HCT116 (cell line): ENCODE measurements around the gene HCN4. TPM values are rescaled to one million over a fixed set of nuclear protein-coding genes. Genes with fewer than 3 reads are reported as not detected.

Experiments
- ATAC-seq: fragments of 200-7000 bp; cut with Tn5 transposase; 2 replicates; pipeline ENCODE4 v1.9.1; 2020; ENCODE audit warnings: mild to moderate bottlenecking, moderate library complexity
- BruUV-seq: library from RNA; stranded (reverse); fragments of 400-500 nt; replicated peaks from 2 replicates; lab custom pipeline; 2021; lab: Mats Ljungman, UMichigan
- CTCF ChIA-PET: fragments of 300-600 bp; sonication (Branson Sonifier 250); formaldehyde crosslinking; loops from one replicate; lab custom pipeline; 2021; ENCODE audit warnings: antibody characterized with exemption; lab: Charles Lee
- POLR2A ChIA-PET: fragments of 300-600, 350-600 bp; sonication (Branson Sonifier 250); formaldehyde crosslinking; loops from one replicate; lab custom pipeline; 2021; ENCODE audit warnings: antibody characterized with exemption; lab: Charles Lee
- RAD21 ChIA-PET, 2 experiments: fragments of 300-600 bp; sonication (Branson Sonifier 250); formaldehyde crosslinking; loops; one replicate each; lab custom pipeline; 2023; ENCODE audit warnings: low total read pairs in 2 of 2; ENCODE audit not compliant: uncharacterized antibody in 2 of 2, unreplicated experiment in 2 of 2, low non-redundant PET in 1 of 2; lab: Charles Lee
- DNase-seq: peaks from one replicate; pipeline ENCODE4 v3.0.0-alpha.2; 2010; ENCODE audit warnings: low read depth, low spot score
- H2AFZ ChIP-seq: fragments of 200-600 bp; shearing (Covaris generic), sonication (generic); 2 replicates; pipeline ENCODE4 v1.6.1; 2017; ENCODE audit warnings: low read depth, mixed run types, mixed read lengths, antibody characterized with exemption, low read length; ENCODE audit not compliant: poor library complexity, severe bottlenecking
- H3K27ac ChIP-seq: 2 replicates; pipeline ENCODE4 v1.5.1; 2012; ENCODE audit warnings: low read depth, low read length
- H3K27me3 ChIP-seq: fragments of 200-600 bp; sonication (generic); 2 replicates; pipeline ENCODE4 v1.6.1; 2016; ENCODE audit warnings: mixed run types, low read length, mixed read lengths; ENCODE audit not compliant: insufficient read depth
- H3K36me3 ChIP-seq, 2 experiments: fragments of 200-500 bp in 1 of 2; fragments of 200-600 bp in 1 of 2; sonication (Bioruptor generic) in 1 of 2; sonication (generic) in 1 of 2; 2 replicates each; pipeline versions ENCODE4 v1.5.1 to v1.6.1; 2014 to 2016; ENCODE audit warnings: low read length in 2 of 2, inconsistent platforms in 1 of 2, mixed read lengths in 1 of 2, mixed run types in 1 of 2; ENCODE audit not compliant: insufficient read depth in 2 of 2, control insufficient read depth in 1 of 2
- H3K4me1 ChIP-seq, 2 experiments: fragments of 200-600 bp in 1 of 2; sonication (generic) in 1 of 2; 2 replicates each; pipeline versions ENCODE4 v1.5.1 to v1.6.1; 2012 to 2017; ENCODE audit warnings: low read length in 2 of 2, inconsistent platforms in 1 of 2, mild to moderate bottlenecking in 1 of 2, mixed read lengths in 1 of 2, mixed run types in 1 of 2, moderate library complexity in 1 of 2; ENCODE audit not compliant: insufficient read depth in 2 of 2, control insufficient read depth in 1 of 2
- H3K4me2 ChIP-seq: fragments of 200-600 bp; sonication (generic); 2 replicates; pipeline ENCODE4 v1.6.1; 2017; ENCODE audit warnings: mixed run types, low read length, mixed read lengths
- H3K4me3 ChIP-seq, 2 experiments: fragments of 200-600 bp in 1 of 2; sonication (generic) in 1 of 2; replicated peaks in 1 of 2; 2 replicates each; pipeline ENCODE4 v1.5.1; 2011 to 2016; ENCODE audit warnings: low read length in 2 of 2, control low read depth in 1 of 2, low read depth in 1 of 2, mild to moderate bottlenecking in 1 of 2, mixed read lengths in 1 of 2, mixed run types in 1 of 2
- H3K79me2 ChIP-seq: fragments of 200-600 bp; sonication (generic); 2 replicates; pipeline ENCODE4 v1.6.1; 2017; ENCODE audit warnings: mild to moderate bottlenecking, mixed run types, low read length, moderate library complexity, mixed read lengths; ENCODE audit not compliant: insufficient read depth
- H3K9ac ChIP-seq: fragments of 200-600 bp; sonication (generic); 2 replicates; pipeline ENCODE4 v1.6.1; 2016; ENCODE audit warnings: low read length, mixed read lengths
- H3K9me2 ChIP-seq: fragments of 200-600 bp; sonication (generic), shearing (Covaris generic); 2 replicates; pipeline ENCODE4 v1.6.1; 2017; ENCODE audit warnings: mixed run types, mild to moderate bottlenecking, moderate library complexity; ENCODE audit not compliant: insufficient read depth
- H3K9me3 ChIP-seq, 2 experiments: fragments of 200-500 bp in 1 of 2; fragments of 200-600 bp in 1 of 2; sonication (Bioruptor generic) in 1 of 2; sonication (generic) in 1 of 2; 2 replicates each; pipeline ENCODE4 v1.6.1; 2014 to 2017; ENCODE audit warnings: low read length in 2 of 2, mixed read lengths in 2 of 2, inconsistent platforms in 1 of 2, low read depth in 1 of 2, mild to moderate bottlenecking in 1 of 2, mixed run types in 1 of 2, moderate library complexity in 1 of 2; ENCODE audit not compliant: control insufficient read depth in 1 of 2, insufficient read depth in 1 of 2
- H4K20me1 ChIP-seq: fragments of 200-600 bp; sonication (generic), shearing (Covaris generic); 2 replicates; pipeline ENCODE4 v1.6.1; 2017; ENCODE audit warnings: mixed run types, mild to moderate bottlenecking, moderate library complexity; ENCODE audit not compliant: insufficient read depth
- CBX3 ChIP-seq: IDR thresholded peaks from 2 replicates; pipeline ENCODE4 v1.6.1; 2012; ENCODE audit warnings: low read depth
- EGR1 ChIP-seq: IDR thresholded peaks from 2 replicates; pipeline ENCODE4 v1.6.1; 2012; ENCODE audit warnings: low read depth
- ELF1 ChIP-seq: IDR thresholded peaks from 2 replicates; pipeline ENCODE4 v1.6.1; 2012; ENCODE audit warnings: low read depth, borderline replicate concordance
- EZH2 ChIP-seq: fragments of 200-600 bp; sonication (generic); IDR thresholded peaks from 2 replicates; pipeline ENCODE4 v1.6.1; 2017; ENCODE audit warnings: antibody characterized with exemption, mixed run types
- EZH2phosphoT487 ChIP-seq: fragments of 200-600 bp; IDR thresholded peaks from 2 replicates; pipeline ENCODE4 v1.6.1; 2018; ENCODE audit warnings: antibody characterized with exemption, borderline replicate concordance
- FOSL1 ChIP-seq: IDR thresholded peaks from 2 replicates; pipeline ENCODE4 v1.6.1; 2012; ENCODE audit warnings: low read depth
- POLR2A ChIP-seq: IDR thresholded peaks from 2 replicates; pipeline ENCODE4 v1.7.0; 2011; ENCODE audit warnings: borderline replicate concordance; ENCODE audit not compliant: insufficient read depth, insufficient read length; ENCODE audit errors: extremely low read depth
- POLR2AphosphoS5 ChIP-seq: IDR thresholded peaks from 2 replicates; pipeline ENCODE4 v1.6.1; 2011; ENCODE audit warnings: mild to moderate bottlenecking, low read depth, low read length, moderate library complexity
- RAD21 ChIP-seq: IDR thresholded peaks from 2 replicates; pipeline ENCODE4 v1.6.1; 2012; ENCODE audit warnings: low read depth, mild to moderate bottlenecking
- SP1 ChIP-seq: IDR thresholded peaks from 2 replicates; pipeline ENCODE4 v1.6.1; 2012; ENCODE audit warnings: low read depth
- SRF ChIP-seq: IDR thresholded peaks from 2 replicates; pipeline ENCODE4 v1.6.1; 2012; ENCODE audit warnings: low read depth
- TCF7L2 ChIP-seq: IDR thresholded peaks from 2 replicates; pipeline ENCODE4 v1.7.0; 2011; ENCODE audit warnings: borderline replicate concordance, inconsistent platforms; ENCODE audit not compliant: insufficient read depth, insufficient read length; ENCODE audit errors: extremely low read depth
- ZNF274 ChIP-seq: fragments of 200-500 bp; sonication (Bioruptor generic); IDR thresholded peaks from 2 replicates; pipeline ENCODE4 v1.6.1; 2014; ENCODE audit warnings: mild to moderate bottlenecking, low read depth, low read length, inconsistent platforms
- intact Hi-C: fragments of 100-400 bp; cut with micrococcal nuclease; formaldehyde crosslinking; loops from 2 replicates; pipeline ENCODE4 v1.10.0; 2022
- total RNA-seq: library from RNA; stranded (reverse); gene quantifications from one replicate; pipeline ENCODE4 v1.2.1, GENCODE V29; 2021; ENCODE audit not compliant: unreplicated experiment
- TF ChIP-seq, protein P1 (sequence below): IDR thresholded peaks from 2 replicates; pipeline ENCODE4 v1.6.1; 2012
- TF ChIP-seq, protein P2 (sequence below): IDR thresholded peaks from 2 replicates; pipeline ENCODE4 v1.6.1; 2012
- TF ChIP-seq, protein P3 (sequence below): IDR thresholded peaks from 2 replicates; pipeline ENCODE4 v1.6.1; 2011; ENCODE audit warnings: mild to moderate bottlenecking, low read length, moderate library complexity; ENCODE audit not compliant: insufficient replicate concordance; ENCODE audit errors: extremely low read depth

HCN4 gene
- total RNA-seq, 1 experiment from 2014 or later: 1.7 TPM

GRCh38 chr15:73326157-73326556 is 42.6 kb downstream of the HCN4 start:
- DNase-seq: no peak
- H3K79me2 ChIP-seq: no peaks in the 10 kb centered on the region
- H3K9me3 ChIP-seq: no peaks in the 10 kb centered on the region
- H3K4me1 ChIP-seq: no peaks in the 10 kb centered on the region
- no peak overlapping the region for H3K4me2 ChIP-seq
- RAD21 ChIA-PET: no interaction called here
- CTCF ChIA-PET: no interaction called here
- intact Hi-C loops: no loop called here
- no peaks in the 10 kb centered on the region for H4K20me1 ChIP-seq
- POLR2A ChIA-PET: no interaction called here
- ATAC-seq: no peak
- no peak overlapping the region for H3K27ac ChIP-seq
- no peaks in the 10 kb centered on the region for H3K9me2 ChIP-seq
- H3K27me3 ChIP-seq: no peaks in the 10 kb centered on the region
- no peak overlapping the region for H2AFZ ChIP-seq
- no TSS peak for BruUV-seq
- H3K4me3 ChIP-seq: no peak overlapping the region
- TF ChIP-seq, protein P1, sequence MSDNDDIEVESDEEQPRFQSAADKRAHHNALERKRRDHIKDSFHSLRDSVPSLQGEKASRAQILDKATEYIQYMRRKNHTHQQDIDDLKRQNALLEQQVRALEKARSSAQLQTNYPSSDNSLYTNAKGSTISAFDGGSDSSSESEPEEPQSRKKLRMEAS: no peak
- TF ChIP-seq ELF1 (no peak), POLR2AphosphoS5 (no peak), ZNF274 (no peak), CBX3 (no peak), TCF7L2 (no peak), EZH2phosphoT487 (no peak), FOSL1 (no peak), SP1 (no peak), POLR2A (no peak), RAD21 (no peak), EZH2 (no peak), SRF (no peak), EGR1 (no peak)
- TF ChIP-seq, protein P2, sequence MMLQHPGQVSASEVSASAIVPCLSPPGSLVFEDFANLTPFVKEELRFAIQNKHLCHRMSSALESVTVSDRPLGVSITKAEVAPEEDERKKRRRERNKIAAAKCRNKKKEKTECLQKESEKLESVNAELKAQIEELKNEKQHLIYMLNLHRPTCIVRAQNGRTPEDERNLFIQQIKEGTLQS: no peak
- TF ChIP-seq, protein P3, sequence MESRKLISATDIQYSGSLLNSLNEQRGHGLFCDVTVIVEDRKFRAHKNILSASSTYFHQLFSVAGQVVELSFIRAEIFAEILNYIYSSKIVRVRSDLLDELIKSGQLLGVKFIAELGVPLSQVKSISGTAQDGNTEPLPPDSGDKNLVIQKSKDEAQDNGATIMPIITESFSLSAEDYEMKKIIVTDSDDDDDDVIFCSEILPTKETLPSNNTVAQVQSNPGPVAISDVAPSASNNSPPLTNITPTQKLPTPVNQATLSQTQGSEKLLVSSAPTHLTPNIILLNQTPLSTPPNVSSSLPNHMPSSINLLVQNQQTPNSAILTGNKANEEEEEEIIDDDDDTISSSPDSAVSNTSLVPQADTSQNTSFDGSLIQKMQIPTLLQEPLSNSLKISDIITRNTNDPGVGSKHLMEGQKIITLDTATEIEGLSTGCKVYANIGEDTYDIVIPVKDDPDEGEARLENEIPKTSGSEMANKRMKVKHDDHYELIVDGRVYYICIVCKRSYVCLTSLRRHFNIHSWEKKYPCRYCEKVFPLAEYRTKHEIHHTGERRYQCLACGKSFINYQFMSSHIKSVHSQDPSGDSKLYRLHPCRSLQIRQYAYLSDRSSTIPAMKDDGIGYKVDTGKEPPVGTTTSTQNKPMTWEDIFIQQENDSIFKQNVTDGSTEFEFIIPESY: no peak
- no peak overlapping the region for H3K9ac ChIP-seq
- no peaks in the 10 kb centered on the region for H3K36me3 ChIP-seq
